OCI-LY7 (cell line): Measurements from ENCODE around the gene ROBO1.

Experiments used
- EZH2phosphoT487 ChIP-seq: fragments of 200-600 bp; sonication (generic); IDR thresholded peaks from 2 replicates; pipeline ENCODE4 v1.6.1; 2018; ENCODE audit warnings: low read depth, borderline replicate concordance, mild to moderate bottlenecking, mixed run types, antibody characterized with exemption, low read length, moderate library complexity, mixed read lengths
- TF ChIP-seq, protein P1 (sequence below): fragments of 200-600 bp; sonication (generic); conservative IDR thresholded peaks from 2 replicates; pipeline ENCODE4 v1.5.1; 2014; ENCODE audit warnings: mild to moderate bottlenecking, antibody characterized with exemption, low read length, moderate library complexity, mixed read lengths

DNA sequence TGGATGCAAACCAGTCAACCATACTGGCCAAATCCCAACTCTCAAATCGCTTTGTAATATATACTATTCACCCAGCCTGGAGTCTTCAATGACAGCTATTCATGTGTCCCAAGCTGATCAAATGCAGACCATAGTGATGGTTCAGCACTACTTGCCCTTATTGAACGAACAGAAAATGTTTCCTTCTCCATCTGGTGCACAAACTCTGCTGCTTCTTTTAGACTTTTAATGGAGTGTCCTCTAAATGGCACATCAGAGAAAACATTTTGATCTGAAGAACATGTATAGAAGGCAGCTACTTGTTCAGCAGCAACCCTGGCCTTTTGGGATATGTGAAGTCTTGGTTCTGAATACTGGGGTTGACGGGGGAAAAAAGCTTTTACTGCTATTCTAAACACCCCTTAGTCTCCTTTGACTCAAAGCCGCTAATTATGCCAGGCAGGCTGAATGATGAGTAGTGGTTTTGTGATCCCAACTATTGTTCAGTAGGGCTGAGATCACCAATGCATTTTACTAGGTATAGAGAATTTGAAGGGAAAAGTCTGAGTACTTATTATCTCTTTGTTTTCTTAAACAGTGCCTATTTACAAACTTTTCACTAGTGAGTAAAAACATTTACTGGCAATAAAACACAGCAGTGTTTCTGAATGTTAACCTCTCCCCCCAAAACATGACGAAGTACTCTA, 781.2 kb downstream of the ROBO1 start:
- TF ChIP-seq, protein P1, sequence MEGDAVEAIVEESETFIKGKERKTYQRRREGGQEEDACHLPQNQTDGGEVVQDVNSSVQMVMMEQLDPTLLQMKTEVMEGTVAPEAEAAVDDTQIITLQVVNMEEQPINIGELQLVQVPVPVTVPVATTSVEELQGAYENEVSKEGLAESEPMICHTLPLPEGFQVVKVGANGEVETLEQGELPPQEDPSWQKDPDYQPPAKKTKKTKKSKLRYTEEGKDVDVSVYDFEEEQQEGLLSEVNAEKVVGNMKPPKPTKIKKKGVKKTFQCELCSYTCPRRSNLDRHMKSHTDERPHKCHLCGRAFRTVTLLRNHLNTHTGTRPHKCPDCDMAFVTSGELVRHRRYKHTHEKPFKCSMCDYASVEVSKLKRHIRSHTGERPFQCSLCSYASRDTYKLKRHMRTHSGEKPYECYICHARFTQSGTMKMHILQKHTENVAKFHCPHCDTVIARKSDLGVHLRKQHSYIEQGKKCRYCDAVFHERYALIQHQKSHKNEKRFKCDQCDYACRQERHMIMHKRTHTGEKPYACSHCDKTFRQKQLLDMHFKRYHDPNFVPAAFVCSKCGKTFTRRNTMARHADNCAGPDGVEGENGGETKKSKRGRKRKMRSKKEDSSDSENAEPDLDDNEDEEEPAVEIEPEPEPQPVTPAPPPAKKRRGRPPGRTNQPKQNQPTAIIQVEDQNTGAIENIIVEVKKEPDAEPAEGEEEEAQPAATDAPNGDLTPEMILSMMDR: no peak
- TF ChIP-seq EZH2phosphoT487: no peak
